Measurements from ENCODE around the gene TMEM141. TPM values are rescaled to one million over a fixed set of nuclear protein-coding genes. Genes with fewer than 3 reads are reported as not detected.
"Not testable (repeated sequence)": the region's sequence is repeated elsewhere in the genome, so short reads cannot be mapped to it uniquely, and the experiment has no call there.

TMEM141 gene
- total RNA-seq, 1 donor from 2014 or later = 28.7 TPM

- H3K9me3 ChIP-seq (ENCODE audit: control insufficient read depth in 3 of 3, low read length in 3 of 3) = no peaks in the 10 kb centered on the region
- peak overlapping the region in 1 of 3 donors; percentile 45 for H3K4me3 ChIP-seq (ENCODE audit: low read length in 3 of 3)
- peak overlapping the region in 1 of 3 donors; percentile 33 for H3K9ac ChIP-seq (ENCODE audit: low read depth in 1 of 3, low read length in 3 of 3)
- no peaks in the 10 kb centered on the region for H3K36me3 ChIP-seq (ENCODE audit: control insufficient read depth in 3 of 3, insufficient read depth in 3 of 3, low read length in 3 of 3)
- peaks cover 21 to 22% (median 22%) of the 10 kb centered on the region in 3 donors for H3K4me1 ChIP-seq (ENCODE audit: control insufficient read depth in 3 of 3, insufficient read depth in 3 of 3, low read length in 3 of 3)
- peaks cover 32 to 51% (median 33%) of the 10 kb centered on the region in 3 donors for H3K27me3 ChIP-seq (ENCODE audit: control insufficient read depth in 3 of 3, insufficient read depth in 3 of 3, low read length in 3 of 3)
- H3K27ac ChIP-seq (ENCODE audit: low read depth, low read length) = no peak overlapping the region
Measured at GRCh38 chr9:136799854-136800657, 8.9 kb downstream of the TMEM141 start.

- H3K36me3 ChIP-seq (ENCODE audit: control insufficient read depth in 3 of 3, insufficient read depth in 3 of 3, low read length in 3 of 3) = peaks cover 0 to 6% (median 0%) of the 10 kb centered on the region in 3 donors
- peaks cover 26 to 37% (median 32%) of the 10 kb centered on the region in 3 donors for H3K27me3 ChIP-seq (ENCODE audit: control insufficient read depth in 3 of 3, insufficient read depth in 3 of 3, low read length in 3 of 3)
- H3K9me3 ChIP-seq (ENCODE audit: control insufficient read depth in 3 of 3, low read length in 3 of 3) = no peaks in the 10 kb centered on the region
- H3K9ac ChIP-seq (ENCODE audit: low read depth in 1 of 3, low read length in 3 of 3) = no peak overlapping the region
- no peak overlapping the region for H3K27ac ChIP-seq (ENCODE audit: low read depth, low read length)
- peaks cover 30 to 32% (median 30%) of the 10 kb centered on the region in 3 donors for H3K4me1 ChIP-seq (ENCODE audit: control insufficient read depth in 3 of 3, insufficient read depth in 3 of 3, low read length in 3 of 3)
- H3K4me3 ChIP-seq (ENCODE audit: low read length in 3 of 3) = no peak overlapping the region
Measured at GRCh38 chr9:136802321-136802720, 11.2 kb downstream of the TMEM141 start.

DNA sequence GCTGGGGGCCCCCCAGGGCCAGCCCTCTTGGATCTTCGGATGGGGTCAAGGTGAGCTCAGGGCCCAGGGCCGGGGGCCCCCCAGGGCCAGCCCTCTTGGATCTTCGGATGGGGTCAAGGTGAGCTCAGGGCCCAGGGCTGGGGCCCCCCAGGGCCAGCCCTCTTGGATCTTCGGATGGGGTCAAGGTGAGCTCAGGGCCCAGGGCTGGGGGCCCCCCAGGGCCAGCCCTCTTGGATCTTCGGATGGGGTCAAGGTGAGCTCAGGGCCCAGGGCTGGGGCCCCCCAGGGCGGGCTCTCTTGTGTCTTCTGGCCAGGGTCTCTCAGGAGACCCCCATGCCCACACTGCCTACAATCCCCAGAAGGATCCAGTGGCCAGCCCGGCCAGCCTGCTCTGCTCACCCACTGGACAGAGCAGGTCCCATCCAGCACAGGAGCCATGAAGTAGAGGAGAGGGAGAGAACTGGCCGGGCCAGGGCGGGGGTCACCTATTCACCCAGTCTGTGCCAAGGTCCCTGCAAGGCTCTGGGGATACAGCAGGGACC lies 11.9 kb downstream of the TMEM141 start:
- H3K4me3 ChIP-seq (ENCODE audit: low read length in 3 of 3); H3K36me3 ChIP-seq (ENCODE audit: control insufficient read depth in 3 of 3, insufficient read depth in 3 of 3, low read length in 3 of 3); H3K9me3 ChIP-seq (ENCODE audit: control insufficient read depth in 3 of 3, low read length in 3 of 3); H3K9ac ChIP-seq (ENCODE audit: low read depth in 1 of 3, low read length in 3 of 3); H3K27ac ChIP-seq (ENCODE audit: low read depth, low read length): not testable (repeated sequence)
- peaks cover 30 to 33% (median 30%) of the 10 kb centered on the region in 3 donors for H3K4me1 ChIP-seq (ENCODE audit: control insufficient read depth in 3 of 3, insufficient read depth in 3 of 3, low read length in 3 of 3)
- H3K27me3 ChIP-seq (ENCODE audit: control insufficient read depth in 3 of 3, insufficient read depth in 3 of 3, low read length in 3 of 3) = peaks cover 22 to 37% (median 32%) of the 10 kb centered on the region in 3 donors

DNA sequence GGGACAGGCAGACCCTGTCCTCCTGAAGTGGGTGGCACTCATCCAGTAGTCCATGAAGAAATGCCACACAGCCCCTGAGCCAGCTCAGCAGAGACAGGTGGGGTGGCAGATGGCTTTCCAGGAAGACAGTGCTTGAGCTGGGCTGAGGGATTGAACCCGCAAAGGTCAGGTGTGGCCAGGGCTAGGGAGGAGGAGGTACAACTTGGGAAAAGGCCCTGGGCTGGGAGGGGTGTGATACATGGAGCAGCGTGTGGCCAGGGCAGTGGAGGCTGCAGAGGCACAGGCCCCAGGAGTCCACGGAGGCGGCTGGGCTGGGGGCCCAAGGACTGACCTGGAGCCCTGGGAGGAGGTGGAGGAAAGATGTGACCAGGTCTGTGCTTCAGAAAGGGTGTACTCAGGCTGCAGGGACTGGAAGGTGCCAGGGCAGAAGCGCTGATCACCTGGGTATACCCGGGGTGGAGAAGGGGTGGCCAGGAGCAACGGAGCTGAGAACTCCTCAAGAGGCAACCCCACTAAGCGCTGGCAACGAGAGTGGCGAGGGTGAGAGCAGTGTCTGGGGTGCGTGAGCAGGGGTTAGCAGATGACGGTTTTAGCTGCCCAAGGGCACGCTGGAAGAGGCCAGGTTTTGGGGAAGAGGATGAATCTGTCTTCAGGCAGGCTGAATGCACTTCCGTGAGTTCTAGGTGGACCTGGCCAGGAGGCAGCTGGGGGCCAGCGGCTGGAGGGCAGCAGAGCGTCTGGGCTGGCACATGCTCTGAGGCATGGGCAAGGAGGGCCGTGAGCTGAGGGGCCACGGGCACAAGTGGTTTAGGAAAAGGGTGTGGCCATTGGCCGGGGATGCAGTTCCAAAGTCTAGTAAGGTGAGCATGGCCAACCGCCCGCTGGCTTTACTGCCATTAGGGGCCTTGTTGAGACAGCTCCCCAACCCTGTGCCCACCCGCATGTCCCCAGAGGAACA lies 12.7 kb downstream of the TMEM141 start:
- Histone ChIP-seq H3K36me3 (ENCODE audit: control insufficient read depth in 3 of 3, insufficient read depth in 3 of 3, low read length in 3 of 3) (peaks cover 0 to 6% (median 0%) of the 10 kb centered on the region in 3 donors), H3K9me3 (ENCODE audit: control insufficient read depth in 3 of 3, low read length in 3 of 3) (no peaks in the 10 kb centered on the region), H3K9ac (ENCODE audit: low read depth in 1 of 3, low read length in 3 of 3) (no peak overlapping the region), H3K4me3 (ENCODE audit: low read length in 3 of 3) (no peak overlapping the region), H3K4me1 (ENCODE audit: control insufficient read depth in 3 of 3, insufficient read depth in 3 of 3, low read length in 3 of 3) (peaks cover 30 to 33% (median 31%) of the 10 kb centered on the region in 3 donors), H3K27ac (ENCODE audit: low read depth, low read length) (no peak overlapping the region), H3K27me3 (ENCODE audit: control insufficient read depth in 3 of 3, insufficient read depth in 3 of 3, low read length in 3 of 3) (peaks cover 17 to 32% (median 26%) of the 10 kb centered on the region in 3 donors)

DNA sequence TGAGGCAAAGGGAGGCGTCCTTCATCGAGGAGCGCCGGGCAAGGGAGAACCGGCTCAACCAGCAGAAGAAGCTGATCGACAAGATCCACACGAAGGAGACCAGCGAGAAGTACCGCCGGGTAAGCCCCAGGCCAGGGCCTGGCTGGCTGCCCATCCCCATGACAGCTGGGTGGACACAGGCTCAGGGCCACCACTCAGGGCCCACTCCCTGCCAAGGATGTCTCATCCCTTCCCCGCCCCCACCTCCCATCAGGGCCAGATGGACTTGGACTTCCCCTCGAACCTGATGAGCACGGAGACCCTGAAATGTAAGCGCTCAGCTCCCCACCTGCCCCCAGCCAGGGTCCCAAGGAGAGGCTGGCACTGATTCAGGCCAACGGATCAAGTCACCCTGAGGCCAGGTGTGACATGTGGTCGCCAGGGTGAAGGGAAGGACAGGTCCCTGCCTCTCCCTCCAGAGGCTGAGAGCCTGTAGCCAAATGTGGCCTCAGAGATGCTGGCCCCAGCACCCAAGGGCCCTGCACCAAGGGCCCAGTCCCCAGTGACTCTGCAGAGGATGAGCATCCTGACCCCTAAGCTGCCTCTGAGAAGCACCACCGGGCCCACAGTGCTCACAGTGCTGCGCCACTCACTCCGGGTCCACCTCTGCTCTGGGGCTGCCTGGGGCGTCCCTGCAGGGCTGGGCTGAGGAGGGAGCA lies 13.5 kb downstream of the TMEM141 start:
- Histone ChIP-seq H3K9me3 (ENCODE audit: control insufficient read depth in 3 of 3, low read length in 3 of 3) (no peaks in the 10 kb centered on the region), H3K27me3 (ENCODE audit: control insufficient read depth in 3 of 3, insufficient read depth in 3 of 3, low read length in 3 of 3) (peaks cover 9 to 24% (median 17%) of the 10 kb centered on the region in 3 donors), H3K4me3 (ENCODE audit: low read length in 3 of 3) (no peak overlapping the region), H3K4me1 (ENCODE audit: control insufficient read depth in 3 of 3, insufficient read depth in 3 of 3, low read length in 3 of 3) (peaks cover 33% of the 10 kb centered on the region in 3 donors), H3K27ac (ENCODE audit: low read depth, low read length) (no peak overlapping the region), H3K36me3 (ENCODE audit: control insufficient read depth in 3 of 3, insufficient read depth in 3 of 3, low read length in 3 of 3) (peaks cover 0 to 6% (median 0%) of the 10 kb centered on the region in 3 donors), H3K9ac (ENCODE audit: low read depth in 1 of 3, low read length in 3 of 3) (no peak overlapping the region)

- Histone ChIP-seq H3K4me3 (ENCODE audit: low read length in 3 of 3) (no peak overlapping the region), H3K36me3 (ENCODE audit: control insufficient read depth in 3 of 3, insufficient read depth in 3 of 3, low read length in 3 of 3) (peaks cover 0 to 6% (median 0%) of the 10 kb centered on the region in 3 donors), H3K27ac (ENCODE audit: low read depth, low read length) (no peak overlapping the region), H3K27me3 (ENCODE audit: control insufficient read depth in 3 of 3, insufficient read depth in 3 of 3, low read length in 3 of 3) (peaks cover 9 to 21% (median 14%) of the 10 kb centered on the region in 3 donors), H3K9ac (ENCODE audit: low read depth in 1 of 3, low read length in 3 of 3) (no peak overlapping the region), H3K9me3 (ENCODE audit: control insufficient read depth in 3 of 3, low read length in 3 of 3) (no peaks in the 10 kb centered on the region), H3K4me1 (ENCODE audit: control insufficient read depth in 3 of 3, insufficient read depth in 3 of 3, low read length in 3 of 3) (peaks cover 32 to 35% (median 33%) of the 10 kb centered on the region in 3 donors)
Measured at GRCh38 chr9:136805207-136805740, 14.1 kb downstream of the TMEM141 start.

DNA sequence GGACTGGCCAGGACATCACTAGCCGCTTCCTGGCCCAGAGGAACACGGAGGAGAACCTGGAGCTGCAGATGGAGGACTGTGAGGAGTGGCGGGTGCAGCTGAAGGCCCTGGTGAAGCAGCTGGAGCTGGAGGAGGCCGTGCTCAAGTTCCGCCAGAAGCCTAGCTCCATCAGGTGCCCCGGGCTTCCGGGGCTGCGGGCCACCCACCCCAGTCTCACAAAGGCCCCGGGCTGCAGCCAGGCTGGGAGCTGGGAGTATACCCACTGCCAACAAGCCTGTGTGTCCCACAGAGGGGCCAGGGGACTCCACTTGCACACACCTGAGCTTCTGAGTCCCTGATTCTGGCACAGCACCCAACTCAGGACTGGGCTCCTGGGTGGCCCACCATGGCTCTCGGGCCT lies 14.9 kb downstream of the TMEM141 start:
- peaks cover 0 to 6% (median 2%) of the 10 kb centered on the region in 3 donors for H3K36me3 ChIP-seq (ENCODE audit: control insufficient read depth in 3 of 3, insufficient read depth in 3 of 3, low read length in 3 of 3)
- H3K27me3 ChIP-seq (ENCODE audit: control insufficient read depth in 3 of 3, insufficient read depth in 3 of 3, low read length in 3 of 3) = peaks cover 6 to 13% (median 6%) of the 10 kb centered on the region in 3 donors
- H3K9me3 ChIP-seq (ENCODE audit: control insufficient read depth in 3 of 3, low read length in 3 of 3) = no peaks in the 10 kb centered on the region
- peaks cover 25 to 35% (median 29%) of the 10 kb centered on the region in 3 donors for H3K4me1 ChIP-seq (ENCODE audit: control insufficient read depth in 3 of 3, insufficient read depth in 3 of 3, low read length in 3 of 3)
- H3K27ac ChIP-seq (ENCODE audit: low read depth, low read length) = no peak overlapping the region
- H3K4me3 ChIP-seq (ENCODE audit: low read length in 3 of 3) = peak overlapping the region in 1 of 3 donors; percentile 89
- H3K9ac ChIP-seq (ENCODE audit: low read depth in 1 of 3, low read length in 3 of 3) = peak overlapping the region in 2 of 3 donors; percentile 83 to 91

- Histone ChIP-seq H3K9ac (ENCODE audit: low read depth in 1 of 3, low read length in 3 of 3) (peak overlapping the region; percentile 77 to 91 (median 83)), H3K27ac (ENCODE audit: low read depth, low read length) (peak overlapping the region; percentile 81), H3K27me3 (ENCODE audit: control insufficient read depth in 3 of 3, insufficient read depth in 3 of 3, low read length in 3 of 3) (peaks cover 6 to 9% (median 6%) of the 10 kb centered on the region in 3 donors)
Measured at GRCh38 chr9:136806631-136807201, 15.6 kb downstream of the TMEM141 start.

More at GRCh38 chr9:136806631-136807201, 15.6 kb downstream of the TMEM141 start:
- Histone ChIP-seq H3K36me3 (ENCODE audit: control insufficient read depth in 3 of 3, insufficient read depth in 3 of 3, low read length in 3 of 3) (peaks cover 0 to 6% (median 2%) of the 10 kb centered on the region in 3 donors), H3K4me1 (ENCODE audit: control insufficient read depth in 3 of 3, insufficient read depth in 3 of 3, low read length in 3 of 3) (peaks cover 25 to 36% (median 29%) of the 10 kb centered on the region in 3 donors), H3K9me3 (ENCODE audit: control insufficient read depth in 3 of 3, low read length in 3 of 3) (no peaks in the 10 kb centered on the region), H3K4me3 (ENCODE audit: low read length in 3 of 3) (peak overlapping the region; percentile 75 to 89 (median 85))
